Upper lobe of left lung (tissue), 4 donors: Measurements from ENCODE around the gene MARVELD1.

ENCODE experiments used
- CTCF ChIP-seq, 6 experiments: fragments of 450-650 bp in 4 of 6; fragments of 200-600 bp in 2 of 6; sonication (generic) in 2 of 6; IDR thresholded peaks; one replicate each; pipeline ENCODE4 v1.5.1; 2016 to 2019; ENCODE audit warnings: antibody characterized with exemption in 6 of 6
- EP300 ChIP-seq, 4 donors: sonication (generic); formaldehyde crosslinking; IDR thresholded peaks; one replicate each; pipeline ENCODE4 v1.5.1; 2017; ENCODE audit warnings: antibody characterized with exemption in 4 of 4, control low read depth in 2 of 4
- POLR2AphosphoS5 ChIP-seq, 2 donors: sonication (generic); formaldehyde crosslinking; IDR thresholded peaks; one replicate each; pipeline ENCODE4 v1.5.1; 2017; ENCODE audit warnings: antibody characterized with exemption in 2 of 2

GRCh38 chr10:97763411-97763810 lies 49.9 kb downstream of the MARVELD1 start:
- TF ChIP-seq CTCF (IDR thresholded peaks at IDR 0.05) (no peak), EP300 (IDR thresholded peaks at IDR 0.05) (no peak), POLR2AphosphoS5 (IDR thresholded peaks at IDR 0.05) (no peak)
